Skeletal muscle satellite cell (primary cell): Measurements from ENCODE around the gene SCIN. TPM values are rescaled to one million over a fixed set of nuclear protein-coding genes. Genes with fewer than 3 reads are reported as not detected.
A peak's percentile ranks its signal among the peaks of the same experiment; 100 is the strongest.
"Not testable (repeated sequence)": the region's sequence is repeated elsewhere in the genome, so short reads cannot be mapped to it uniquely, and the experiment has no call there.

Experiments used
- H3K27me3 ChIP-seq: 2 replicates; pipeline ENCODE4 v1.7.0; 2013; ENCODE audit warnings: low read length; ENCODE audit not compliant: control insufficient read depth, insufficient read depth
- H3K36me3 ChIP-seq: 2 replicates; pipeline ENCODE4 v1.7.0; 2013; ENCODE audit warnings: mild to moderate bottlenecking, control low read depth, low read length; ENCODE audit not compliant: insufficient read depth
- H3K4me1 ChIP-seq: 2 replicates; pipeline ENCODE4 v1.7.0; 2013; ENCODE audit warnings: low read length; ENCODE audit not compliant: control insufficient read depth, insufficient read depth
- H3K4me2 ChIP-seq: 2 replicates; pipeline ENCODE4 v1.7.0; 2013; ENCODE audit warnings: mild to moderate bottlenecking, low read length
- H3K4me3 ChIP-seq: 2 replicates; pipeline ENCODE4 v1.7.0; 2013; ENCODE audit warnings: low read length
- H3K9ac ChIP-seq: 2 replicates; pipeline ENCODE4 v1.7.0; 2013; ENCODE audit warnings: mild to moderate bottlenecking, low read depth, low read length, moderate library complexity
- H3K9me3 ChIP-seq: replicated peaks from 2 replicates; pipeline ENCODE4 v1.7.0; 2013; ENCODE audit warnings: mild to moderate bottlenecking, control low read depth, low read length
- total RNA-seq: library from RNA; depleted of rRNA; stranded (reverse); fragments of >200 nt; gene quantifications from 2 replicates; pipeline ENCODE4 v1.2.3, GENCODE V29; 2012; rRNA removed

The SCIN gene
- total RNA-seq = not detected in 2 replicates

- Histone ChIP-seq H3K9ac (peak within 1 kb of the TSS; percentile 3), H3K9me3 (no peaks in the 10 kb centered on the region), H3K4me1 (peaks cover 13% of the 10 kb centered on the region), H3K27me3 (peaks cover 39% of the 10 kb centered on the region), H3K36me3 (no peaks in the 10 kb centered on the region), H3K4me3 (peak within 1 kb of the TSS; percentile 70), H3K4me2 (peak within 1 kb of the TSS; percentile 89)
Observed at GRCh38 chr7:12570534-12571461, at the start of gene SCIN. TSS of gene SCIN (plus strand) at chr7:12570720. CDS start at chr7:12570787, 67 bp downstream.

GRCh38 chr7:12524794-12525386, 45.6 kb upstream of the SCIN start:
- no peak overlapping the region for H3K9ac ChIP-seq
- H3K4me3 ChIP-seq = no peak overlapping the region
- H3K27me3 ChIP-seq = peaks cover 8% of the 10 kb centered on the region
- H3K4me1 ChIP-seq = no peaks in the 10 kb centered on the region
- peak overlapping the region; percentile 39 for H3K4me2 ChIP-seq
- H3K9me3 ChIP-seq = no peaks in the 10 kb centered on the region
- H3K36me3 ChIP-seq = no peaks in the 10 kb centered on the region

GRCh38 chr7:12526693-12527092, 43.8 kb upstream of the SCIN start:
- H3K4me1 ChIP-seq, H3K27me3 ChIP-seq, H3K4me2 ChIP-seq, H3K9me3 ChIP-seq, H3K36me3 ChIP-seq, H3K4me3 ChIP-seq, H3K9ac ChIP-seq: not testable (repeated sequence)

- H3K4me1 ChIP-seq, H3K36me3 ChIP-seq, H3K9ac ChIP-seq, H3K9me3 ChIP-seq, H3K27me3 ChIP-seq, H3K4me2 ChIP-seq, H3K4me3 ChIP-seq: not testable (repeated sequence)
Observed at GRCh38 chr7:12527670-12528069, 42.9 kb upstream of the SCIN start.

- no peaks in the 10 kb centered on the region for H3K27me3 ChIP-seq
- H3K4me3 ChIP-seq = no peak overlapping the region
- H3K9me3 ChIP-seq = no peaks in the 10 kb centered on the region
- H3K9ac ChIP-seq = no peak overlapping the region
- H3K4me2 ChIP-seq = no peak overlapping the region
- no peaks in the 10 kb centered on the region for H3K4me1 ChIP-seq
- H3K36me3 ChIP-seq = no peaks in the 10 kb centered on the region
Observed at GRCh38 chr7:12529971-12530710, 40.4 kb upstream of the SCIN start.

- Histone ChIP-seq H3K4me1 (no peaks in the 10 kb centered on the region), H3K4me2 (no peak overlapping the region), H3K4me3 (no peak overlapping the region), H3K36me3 (no peaks in the 10 kb centered on the region), H3K9me3 (no peaks in the 10 kb centered on the region), H3K27me3 (no peaks in the 10 kb centered on the region), H3K9ac (no peak overlapping the region)
Observed at GRCh38 chr7:12531784-12532183, 38.7 kb upstream of the SCIN start.

GRCh38 chr7:12534046-12534445, 36.5 kb upstream of the SCIN start:
- Histone ChIP-seq H3K9me3 (no peaks in the 10 kb centered on the region), H3K4me3 (no peak overlapping the region), H3K4me2 (no peak overlapping the region)

GRCh38 chr7:12539681-12540080, 30.8 kb upstream of the SCIN start:
- Histone ChIP-seq H3K36me3 (no peaks in the 10 kb centered on the region), H3K27me3 (no peaks in the 10 kb centered on the region), H3K4me2 (no peak overlapping the region), H3K4me3 (no peak overlapping the region), H3K9ac (no peak overlapping the region), H3K9me3 (no peaks in the 10 kb centered on the region), H3K4me1 (peaks cover 3% of the 10 kb centered on the region)

More at GRCh38 chr7:12534046-12534445, 36.5 kb upstream of the SCIN start:
- Histone ChIP-seq H3K27me3 (no peaks in the 10 kb centered on the region), H3K4me1 (no peaks in the 10 kb centered on the region), H3K9ac (no peak overlapping the region), H3K36me3 (no peaks in the 10 kb centered on the region)

- Histone ChIP-seq H3K9ac (no peak overlapping the region), H3K4me2 (no peak overlapping the region), H3K4me3 (no peak overlapping the region), H3K9me3 (no peaks in the 10 kb centered on the region), H3K36me3 (no peaks in the 10 kb centered on the region), H3K4me1 (peaks cover 7% of the 10 kb centered on the region), H3K27me3 (no peaks in the 10 kb centered on the region)
Observed at GRCh38 chr7:12540850-12541249, 29.7 kb upstream of the SCIN start.

- H3K4me2 ChIP-seq = no peak overlapping the region
- H3K27me3 ChIP-seq = no peaks in the 10 kb centered on the region
- no peaks in the 10 kb centered on the region for H3K9me3 ChIP-seq
- H3K4me3 ChIP-seq = no peak overlapping the region
- H3K4me1 ChIP-seq = peaks cover 7% of the 10 kb centered on the region
- H3K9ac ChIP-seq = no peak overlapping the region
- no peaks in the 10 kb centered on the region for H3K36me3 ChIP-seq
Observed at GRCh38 chr7:12543586-12543985, 26.9 kb upstream of the SCIN start.

- Histone ChIP-seq H3K36me3 (no peaks in the 10 kb centered on the region), H3K27me3 (no peaks in the 10 kb centered on the region), H3K9me3 (no peaks in the 10 kb centered on the region), H3K4me2 (no peak overlapping the region), H3K4me1 (peaks cover 7% of the 10 kb centered on the region), H3K9ac (no peak overlapping the region), H3K4me3 (no peak overlapping the region)
Observed at GRCh38 chr7:12549106-12549505, 21.4 kb upstream of the SCIN start.
